ENCODE results near the gene HOXB2.

The HOXB2 gene

DNA sequence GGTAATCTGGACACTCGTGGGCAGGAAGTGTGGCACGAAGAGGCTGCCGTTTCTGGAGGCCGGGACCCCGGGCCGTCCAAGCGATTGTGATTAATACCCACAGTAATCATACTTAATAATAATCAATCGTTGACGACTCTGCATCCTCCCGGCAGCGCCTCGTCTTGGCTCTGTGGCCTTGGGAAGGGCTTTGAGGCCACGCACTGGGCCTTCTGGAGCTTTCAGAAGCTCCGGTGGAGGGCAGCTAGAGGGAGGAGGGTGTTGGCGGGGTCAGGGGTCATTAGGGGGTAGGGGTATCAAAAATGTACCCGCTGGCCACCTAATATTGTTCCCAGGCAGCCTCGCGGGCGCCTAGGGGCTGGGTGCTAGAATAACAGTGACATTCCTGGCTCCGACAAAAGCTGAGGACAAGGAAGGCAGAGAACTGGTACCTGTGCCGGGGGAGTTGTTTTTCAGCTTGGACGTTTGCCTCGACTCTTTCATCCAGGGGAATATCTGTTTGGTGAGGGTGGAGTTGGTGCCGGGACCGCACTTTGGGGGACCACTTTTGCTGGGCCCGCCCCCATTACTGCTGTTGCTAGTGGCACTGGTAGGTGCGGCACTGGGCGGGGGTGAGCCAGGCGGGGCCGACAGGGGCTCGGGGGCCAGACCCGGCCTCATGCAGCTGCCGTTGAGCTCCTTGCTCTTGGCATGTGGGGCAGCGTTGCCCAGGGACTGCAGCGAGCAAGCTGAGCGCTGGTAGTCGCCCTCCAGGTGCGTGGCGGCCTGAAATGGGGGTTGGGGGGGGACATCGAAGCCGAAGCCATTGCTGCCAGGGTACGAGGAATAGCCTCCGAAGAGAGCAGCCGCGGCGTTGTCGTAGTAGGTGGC lies 6.9 kb upstream of the HOXB2 start:
- no peak for DNase-seq

DNA sequence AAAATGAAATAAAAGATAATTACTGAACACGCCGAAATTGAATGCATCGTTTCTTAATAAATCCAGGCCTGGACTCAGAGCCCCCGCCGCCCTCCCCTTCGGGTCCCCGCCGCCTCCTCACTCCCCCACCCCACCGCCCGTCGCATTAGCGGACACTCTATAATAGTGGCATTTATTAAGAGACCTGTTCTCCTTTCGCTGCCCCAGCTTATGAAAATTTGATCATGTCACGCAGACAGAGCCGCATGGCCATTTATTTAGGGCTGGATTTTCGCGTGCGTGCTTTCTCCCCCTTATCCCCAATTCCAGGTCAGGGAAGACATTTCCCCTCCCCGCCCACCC lies 6.3 kb upstream of the HOXB2 start:
- no peak for DNase-seq

GRCh38 chr17:48550502-48551213 lies 5.7 kb upstream of the HOXB2 start:
- no peak for DNase-seq

DNA sequence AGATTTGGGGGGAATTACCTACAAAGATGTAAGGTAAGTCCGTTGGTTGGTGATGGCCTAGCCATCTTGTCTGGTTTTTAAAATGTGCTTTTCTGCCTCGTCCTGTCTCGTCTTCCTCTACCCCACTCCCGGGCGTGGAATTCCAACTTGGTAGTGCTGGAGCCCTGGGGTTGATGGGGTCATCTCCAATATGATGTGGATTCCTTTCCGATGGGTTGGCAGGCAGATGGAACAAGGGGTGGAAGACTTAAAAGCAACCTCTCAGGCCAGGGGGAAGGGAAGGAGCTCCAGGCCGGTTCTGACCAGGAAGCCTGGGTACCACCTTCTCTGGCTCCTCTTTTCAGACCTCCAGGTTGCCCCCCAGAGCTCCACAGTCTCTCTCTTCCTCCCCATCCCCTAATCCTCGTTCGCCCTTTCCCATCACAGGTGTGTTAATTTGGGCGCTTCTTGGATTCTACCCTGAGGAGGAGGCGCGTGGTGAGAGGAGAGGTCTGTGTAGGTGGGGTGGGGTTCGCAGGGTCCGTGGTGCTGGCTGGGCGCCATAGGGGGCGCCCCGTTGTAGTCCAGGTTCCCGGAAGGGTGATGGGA lies 5.1 kb upstream of the HOXB2 start:
- DNase-seq, result no peak

GRCh38 chr17:48549281-48549630 lies 4.3 kb upstream of the HOXB2 start:
- DNase-seq, result no peak

DNA sequence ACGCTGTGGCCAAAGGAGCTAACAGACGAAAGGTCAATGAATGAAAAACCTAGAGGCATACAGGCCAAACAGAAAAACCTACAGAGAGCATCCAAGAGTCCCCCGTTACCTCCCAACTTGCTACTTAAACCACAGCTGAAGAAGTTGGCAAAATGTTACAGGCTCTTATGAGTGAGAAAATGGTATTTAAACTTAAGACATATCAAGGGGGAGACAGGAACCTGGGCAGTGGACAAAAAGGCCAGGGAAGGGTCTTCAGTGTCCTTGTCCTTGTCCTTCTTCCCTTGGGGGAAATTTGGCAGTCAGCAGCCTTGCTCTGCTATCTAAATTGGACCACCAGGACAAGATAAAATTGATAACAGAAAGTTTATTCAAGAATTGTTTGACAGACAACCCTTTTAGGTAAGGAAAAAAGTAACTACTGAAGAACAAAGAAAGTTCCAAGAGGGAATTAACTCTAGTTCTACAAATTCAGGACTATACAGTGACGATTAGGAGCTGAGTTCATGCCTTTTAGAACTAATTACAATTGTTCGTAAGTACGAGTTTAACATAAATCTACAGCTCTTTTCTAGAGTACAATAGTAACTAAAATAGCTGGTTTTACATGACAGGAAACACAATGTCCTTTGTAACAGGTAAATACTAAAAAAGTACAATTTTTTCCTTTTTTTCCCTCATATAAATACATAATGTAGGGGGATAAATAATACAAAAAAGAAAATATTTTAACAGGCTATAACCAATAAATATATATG lies 3.8 kb upstream of the HOXB2 start:
- DNase-seq, result no peak

DNA sequence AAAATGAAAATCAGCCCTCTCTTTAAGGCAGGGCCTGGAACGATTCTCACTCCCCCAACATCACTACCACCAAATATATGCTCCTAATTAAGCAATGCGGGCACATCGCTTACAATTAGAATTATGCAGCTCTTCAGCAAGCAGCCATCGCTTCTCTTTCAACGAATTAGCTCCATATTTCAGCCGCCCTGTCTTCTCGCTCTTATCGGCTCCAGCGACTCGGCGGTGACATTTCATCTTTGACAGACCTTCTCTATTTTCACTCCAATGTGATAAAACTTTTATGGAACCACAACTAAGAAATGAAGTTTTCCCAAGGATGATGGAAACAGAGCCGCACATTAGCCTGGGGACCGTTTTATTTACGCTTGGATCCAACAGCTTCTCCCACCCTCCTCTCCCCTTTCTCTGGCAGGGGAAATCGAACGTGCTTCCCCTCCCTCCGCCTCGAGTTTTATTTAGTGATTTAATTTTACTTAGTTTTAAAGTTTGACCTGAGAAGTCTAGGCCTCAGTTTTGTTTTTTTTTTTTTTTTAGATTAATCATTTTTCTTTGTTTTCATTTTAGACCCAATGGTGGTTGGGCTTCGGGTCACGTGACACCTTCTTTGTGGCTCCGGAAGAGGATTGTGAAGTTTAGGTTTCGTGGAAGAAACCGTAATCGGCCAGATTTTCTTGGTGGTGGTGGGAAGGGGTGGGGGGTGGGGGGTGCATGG lies 3.1 kb upstream of the HOXB2 start:
- DNase-seq, result peak in 1 of 2 experiments; percentile 27

GRCh38 chr17:48546924-48547807 lies 2.3 kb upstream of the HOXB2 start:
- DNase-seq, result peak in 1 of 2 experiments; percentile 66

GRCh38 chr17:48546137-48546923 lies 1.4 kb upstream of the HOXB2 start:
- peak; percentile 50 to 77 for DNase-seq

DNA sequence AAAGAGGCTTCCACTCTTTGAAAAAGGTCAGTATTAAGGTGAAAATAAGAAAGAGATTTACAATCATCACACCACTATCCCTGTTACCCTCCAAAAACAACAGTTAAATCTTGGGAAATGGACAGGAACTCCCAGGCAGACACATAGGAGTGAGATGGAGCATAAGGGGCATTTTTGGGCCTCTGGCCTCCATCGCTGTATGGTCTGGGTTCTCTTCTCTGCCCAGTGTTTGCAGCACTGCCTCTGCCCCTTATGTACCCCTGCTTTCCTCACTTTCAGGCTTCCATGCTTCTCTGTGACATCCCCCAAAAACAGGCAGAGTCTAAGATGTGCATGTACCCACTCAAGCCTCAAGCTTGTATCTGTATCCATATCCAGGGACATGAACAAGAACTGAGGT lies 630 bp upstream of the HOXB2 start:
- DNase-seq, result no peak

DNA sequence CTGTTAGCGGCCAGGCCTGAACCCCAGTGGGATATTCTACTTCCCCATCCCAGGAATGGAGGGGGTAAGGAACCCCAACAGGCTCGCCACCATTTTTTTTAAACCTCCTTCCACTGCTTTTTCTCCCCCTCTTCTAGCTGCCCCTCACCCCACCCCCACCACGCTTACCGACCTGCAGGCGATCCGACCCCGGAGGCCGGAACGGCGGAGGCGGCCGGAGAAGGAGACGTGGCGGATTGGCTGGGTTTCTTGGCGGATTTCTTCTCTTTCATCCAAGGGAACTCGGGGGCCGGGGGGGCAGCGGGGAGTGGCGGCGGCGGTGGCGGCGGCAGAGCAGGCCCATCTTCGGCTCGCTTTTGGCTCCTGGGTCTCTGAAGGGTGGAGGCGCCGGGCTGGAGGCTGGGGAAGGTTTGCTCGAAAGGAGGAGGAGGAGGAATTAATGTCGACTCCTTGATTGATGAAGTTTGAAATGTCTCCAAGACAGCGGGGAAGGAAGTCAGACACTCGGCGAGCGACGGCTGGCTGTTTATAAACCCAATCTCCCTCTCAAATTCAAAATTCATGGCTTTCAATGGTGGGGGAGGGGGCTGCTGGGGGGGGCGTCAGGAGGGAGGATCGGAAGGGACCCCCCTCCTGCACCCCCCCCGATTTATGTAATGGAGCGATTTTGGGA lies 424 bp downstream of the HOXB2 start:
- peak; percentile 72 to 79 for DNase-seq

GRCh38 chr17:48543854-48544348 lies 1.0 kb downstream of the HOXB2 start:
- DNase-seq, result no peak

- DNase-seq, result peak in 1 of 2 experiments; percentile 29
Measured at GRCh38 chr17:48543107-48543853, 1.6 kb downstream of the HOXB2 start.

DNA sequence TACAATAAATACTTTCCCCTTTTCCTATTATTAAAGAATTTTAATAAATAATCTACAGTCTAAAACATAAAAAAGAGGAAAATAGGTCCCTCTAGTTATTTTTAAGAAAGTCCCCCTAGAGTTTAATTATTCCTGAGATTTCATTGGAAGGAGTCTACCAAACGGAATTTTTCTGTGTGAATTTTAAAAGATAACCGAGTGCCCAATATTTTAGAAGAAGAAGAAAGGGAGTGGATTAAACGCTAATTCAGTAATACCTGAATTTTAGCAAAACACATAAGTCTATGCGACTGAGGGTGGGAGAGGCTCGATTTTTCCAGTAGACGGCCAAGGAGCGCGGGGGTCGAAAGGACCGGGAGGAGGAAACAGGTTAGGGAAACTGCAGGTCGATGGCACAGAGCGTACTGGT lies 2.2 kb downstream of the HOXB2 start:
- no peak for DNase-seq

- DNase-seq, result no peak
Measured at GRCh38 chr17:48542114-48542656, 2.7 kb downstream of the HOXB2 start.

DNA sequence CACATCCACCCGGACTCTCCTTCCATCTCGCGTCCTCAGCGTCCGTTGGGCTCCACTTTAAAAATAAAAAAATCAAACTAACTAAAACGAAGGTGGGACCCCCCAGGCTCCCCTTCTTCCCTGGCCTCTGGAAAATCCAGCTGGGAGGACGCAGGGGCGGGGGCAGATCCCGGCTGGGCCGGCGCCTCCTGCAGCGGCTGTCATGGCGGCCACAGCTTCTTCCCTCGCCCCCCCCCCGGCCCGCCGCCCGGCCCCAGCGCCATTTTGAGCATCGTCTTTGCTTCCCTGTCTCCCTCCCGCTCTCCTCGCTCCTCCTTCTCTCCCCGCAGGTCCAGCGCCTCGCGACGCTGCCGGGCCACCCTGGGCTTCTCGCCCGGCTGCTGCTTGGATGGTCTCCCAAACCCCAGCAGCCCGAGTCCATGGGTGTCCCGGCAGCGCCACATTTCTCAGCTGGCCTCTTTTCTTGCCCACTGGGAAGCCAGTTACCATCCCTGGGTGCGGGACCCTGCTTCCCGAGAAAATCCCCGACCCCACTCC lies 3.3 kb downstream of the HOXB2 start:
- DNase-seq, result peak; percentile 38 to 75

DNA sequence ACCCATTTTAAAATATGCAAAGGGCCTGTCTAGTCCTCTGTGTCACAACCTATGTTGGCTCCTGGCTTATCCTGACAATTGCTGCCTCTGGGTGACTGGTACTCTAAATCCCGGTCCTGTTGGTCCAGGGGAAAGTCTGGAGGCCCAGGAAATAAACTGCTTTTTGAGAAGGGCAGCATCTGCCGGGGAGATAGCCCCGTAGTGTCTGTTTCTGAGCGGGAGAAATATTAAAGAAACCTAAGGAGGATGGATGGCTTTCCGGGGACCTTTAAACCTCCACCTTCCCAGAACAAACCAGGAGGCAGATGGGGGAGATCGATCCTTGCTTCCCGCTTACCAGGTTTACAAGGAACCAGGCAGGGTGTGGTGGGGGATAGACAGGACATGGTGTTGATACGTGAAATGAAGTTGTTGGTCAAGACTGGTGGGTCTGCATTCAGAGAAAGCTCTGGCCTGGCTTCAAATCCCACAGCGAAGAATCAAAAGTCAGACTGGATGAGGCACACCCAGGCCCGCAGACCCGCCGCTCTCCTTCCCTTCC lies 3.8 kb downstream of the HOXB2 start:
- DNase-seq, result no peak

GRCh38 chr17:48540213-48540612 lies 4.7 kb downstream of the HOXB2 start:
- DNase-seq, result no peak

All from NCI-H446 (cell line).